Measurements from ENCODE around the gene WDR20. TPM values are rescaled to one million over a fixed set of nuclear protein-coding genes. Genes with fewer than 3 reads are reported as not detected.

WDR20 gene
- total RNA-seq, 2 experiments from 2014 or later = 40.1 to 41.2 TPM

- ChIA-PET CTCF (no interaction called here), POLR2A (no interaction called here)
- Mint-ChIP-seq H3K9me3 (no peaks in the 10 kb centered on the region), H3K27me3 (no peaks in the 10 kb centered on the region), H3K4me1 (ENCODE audit: low read depth) (peaks cover 57% of the 10 kb centered on the region), H3K36me3 (ENCODE audit: low read depth) (peaks cover 48% of the 10 kb centered on the region), H3K27ac (no peak overlapping the region), H3K4me3 (no peak overlapping the region)
- no peak overlapping the region for H3K27ac ChIP-seq (ENCODE audit: low read depth in 1 of 2, low read length in 2 of 2)
- intact Hi-C loops (cut with DNase I, micrococcal nuclease) = no loop called here
- H3K4me3 ChIP-seq (ENCODE audit: low read length) = no peak overlapping the region
- H3K4me1 ChIP-seq (ENCODE audit: insufficient read depth, low read length) = peaks cover 10% of the 10 kb centered on the region
- H3K9me3 ChIP-seq (ENCODE audit: control insufficient read depth in 1 of 2, insufficient read depth in 1 of 2, low read length in 2 of 2) = no peaks in the 10 kb centered on the region
- H3K27me3 ChIP-seq (ENCODE audit: control insufficient read depth in 1 of 2, insufficient read depth in 2 of 2, low read length in 2 of 2) = no peaks in the 10 kb centered on the region
- no peak for TF ChIP-seq CTCF (IDR thresholded peaks at IDR 0.05)
- peaks cover 16% of the 10 kb centered on the region for H3K36me3 ChIP-seq (ENCODE audit: insufficient read depth, low read length)
- no peak for ATAC-seq (ENCODE audit: poor library complexity)
- DNase-seq = no peak
These were observed 17.6 kb downstream of the WDR20 start for GRCh38 chr14:102157346-102157745.

GRCh38 chr14:102158797-102159196, 19.1 kb downstream of the WDR20 start:
- H3K9me3 Mint-ChIP-seq = no peaks in the 10 kb centered on the region
- peaks cover 40% of the 10 kb centered on the region for H3K36me3 Mint-ChIP-seq (ENCODE audit: low read depth)
- peaks cover 14% of the 10 kb centered on the region for H3K4me1 ChIP-seq (ENCODE audit: insufficient read depth, low read length)
- H3K9me3 ChIP-seq (ENCODE audit: control insufficient read depth in 1 of 2, insufficient read depth in 1 of 2, low read length in 2 of 2) = no peaks in the 10 kb centered on the region
- ChIA-PET CTCF (no interaction called here), POLR2A (no interaction called here)
- no peak for TF ChIP-seq CTCF (IDR thresholded peaks at IDR 0.05)
- no peak overlapping the region for H3K27ac Mint-ChIP-seq
- H3K4me3 Mint-ChIP-seq = no peak overlapping the region
- ATAC-seq (ENCODE audit: poor library complexity) (no peak), DNase-seq (no peak)
- H3K4me3 ChIP-seq (ENCODE audit: low read length) = no peak overlapping the region
- no peaks in the 10 kb centered on the region for H3K27me3 Mint-ChIP-seq
- no peak overlapping the region for H3K27ac ChIP-seq (ENCODE audit: low read depth in 1 of 2, low read length in 2 of 2)
- no peaks in the 10 kb centered on the region for H3K27me3 ChIP-seq (ENCODE audit: control insufficient read depth in 1 of 2, insufficient read depth in 2 of 2, low read length in 2 of 2)
- H3K4me1 Mint-ChIP-seq (ENCODE audit: low read depth) = peaks cover 50% of the 10 kb centered on the region
- intact Hi-C loops (cut with DNase I, micrococcal nuclease) = no loop called here
- peaks cover 8% of the 10 kb centered on the region for H3K36me3 ChIP-seq (ENCODE audit: insufficient read depth, low read length)

- Histone ChIP-seq H3K27ac (ENCODE audit: low read depth in 1 of 2, low read length in 2 of 2) (no peak overlapping the region), H3K27me3 (ENCODE audit: control insufficient read depth in 1 of 2, insufficient read depth in 2 of 2, low read length in 2 of 2) (no peaks in the 10 kb centered on the region), H3K4me3 (ENCODE audit: low read length) (no peak overlapping the region), H3K36me3 (ENCODE audit: insufficient read depth, low read length) (peaks cover 11% of the 10 kb centered on the region), H3K4me1 (ENCODE audit: insufficient read depth, low read length) (peaks cover 10% of the 10 kb centered on the region), H3K9me3 (ENCODE audit: control insufficient read depth in 1 of 2, insufficient read depth in 1 of 2, low read length in 2 of 2) (no peaks in the 10 kb centered on the region)
- DNase-seq (no peak), ATAC-seq (ENCODE audit: poor library complexity) (no peak)
- POLR2A ChIA-PET = interaction anchor here (0.9 kb wide), 1 partner anchor 12 kb away, joined by 3 read pairs; no protein-coding TSS in a partner anchor
- no peaks in the 10 kb centered on the region for H3K9me3 Mint-ChIP-seq
- TF ChIP-seq CTCF (IDR thresholded peaks at IDR 0.05) = no peak
- intact Hi-C loops (cut with DNase I, micrococcal nuclease) = no loop called here
- peaks cover 49% of the 10 kb centered on the region for H3K4me1 Mint-ChIP-seq (ENCODE audit: low read depth)
- CTCF ChIA-PET = no interaction called here
- peaks cover 41% of the 10 kb centered on the region for H3K36me3 Mint-ChIP-seq (ENCODE audit: low read depth)
- H3K4me3 Mint-ChIP-seq = no peak overlapping the region
- no peaks in the 10 kb centered on the region for H3K27me3 Mint-ChIP-seq
- no peak overlapping the region for H3K27ac Mint-ChIP-seq
These were observed 20.1 kb downstream of the WDR20 start for GRCh38 chr14:102159841-102160240.

Measured in CD4-positive, alpha-beta T cell (primary cell).